Activated B cell treated with CpG ODN at 0.5 μM for 24 hours (primary cell): ENCODE data around the gene CSN1S1. TPM values are rescaled to one million over a fixed set of nuclear protein-coding genes. Genes with fewer than 3 reads are reported as not detected.

Experiments
- ATAC-seq: fragments of 200-7000 bp; cut with Tn5 transposase; one replicate; pipeline ENCODE4 v1.10.0; 2021; ENCODE audit warnings: low read depth, mild to moderate bottlenecking, moderate library complexity
- CTCF ChIA-PET: fragments of 350-600 bp; sonication (Branson Sonifier 250); formaldehyde crosslinking; loops from one replicate; lab custom pipeline; 2021; ENCODE audit warnings: antibody characterized with exemption; lab: Charles Lee
- POLR2A ChIA-PET: fragments of 350-600 bp; sonication (Branson Sonifier 250); formaldehyde crosslinking; loops from one replicate; lab custom pipeline; 2021; ENCODE audit warnings: antibody characterized with exemption; lab: Charles Lee
- DNase-seq: peaks from one replicate; pipeline ENCODE4 v3.0.0; 2022
- H3K27ac Mint-ChIP-seq: one replicate; pipeline ENCODE4 v1.8.0; 2020; ENCODE audit warnings: mixed read lengths
- H3K27me3 Mint-ChIP-seq: one replicate; pipeline ENCODE4 v1.8.0; 2021; ENCODE audit warnings: mixed read lengths
- H3K36me3 Mint-ChIP-seq: one replicate; pipeline ENCODE4 v1.8.0; 2021; ENCODE audit warnings: low read depth, mixed read lengths
- H3K4me1 Mint-ChIP-seq: one replicate; pipeline ENCODE4 v1.8.0; 2021; ENCODE audit warnings: mixed read lengths
- H3K4me3 Mint-ChIP-seq: one replicate; pipeline ENCODE4 v1.8.0; 2020; ENCODE audit warnings: mild to moderate bottlenecking, mixed read lengths
- H3K9me3 Mint-ChIP-seq: one replicate; pipeline ENCODE4 v1.8.0; 2020; ENCODE audit warnings: mixed read lengths
- CTCF ChIP-seq: fragments of 200-600 bp; IDR thresholded peaks from one replicate; pipeline ENCODE4 v1.8.0; 2022; ENCODE audit warnings: antibody characterized with exemption, mild to moderate bottlenecking
- intact Hi-C: fragments of 100-400 bp; cut with micrococcal nuclease; formaldehyde crosslinking; loops from one replicate; pipeline ENCODE4 v1.15.1; 2024
- total RNA-seq: library from RNA; stranded (reverse); gene quantifications from 2 replicates; pipeline ENCODE4 v1.2.3, GENCODE V29; 2022

The CSN1S1 gene
- total RNA-seq, 1 donor from 2014 or later = not detected

- no peaks in the 10 kb centered on the region for H3K27me3 Mint-ChIP-seq
- intact Hi-C loops = no loop called here
- ATAC-seq (no peak), DNase-seq (no peak)
- no peaks in the 10 kb centered on the region for H3K4me1 Mint-ChIP-seq
- H3K9me3 Mint-ChIP-seq = no peaks in the 10 kb centered on the region
- ChIA-PET CTCF (no interaction called here), POLR2A (no interaction called here)
- no peaks in the 10 kb centered on the region for H3K36me3 Mint-ChIP-seq
- no peak within 1 kb of the TSS for H3K27ac Mint-ChIP-seq
- no peak within 1 kb of the TSS for H3K4me3 Mint-ChIP-seq
- no peak for TF ChIP-seq CTCF
These were observed 64.7 kb downstream of the CSN1S1 start, which contains the start of gene STATH for GRCh38 chr4:69995526-69996016. Gene STATH (plus strand): TSS chr4:69995966. CDS start chr4:69998438, 2,472 bp downstream.

Other genes with a start within 250 kb of the CSN1S1 start
- 0.02 and 0.04 TPM in 2 replicates for gene SULT1B1, start 170.4 kb upstream of the CSN1S1 start, total RNA-seq
- gene SULT1E1, start 70.9 kb upstream of the CSN1S1 start, total RNA-seq = not detected in 2 replicates
- gene CSN2, start 34.7 kb downstream of the CSN1S1 start, total RNA-seq = not detected in 2 replicates
- gene STATH, start 64.9 kb downstream of the CSN1S1 start, total RNA-seq = not detected in 2 replicates
- not detected in 2 replicates for gene HTN3, start 97.4 kb downstream of the CSN1S1 start, total RNA-seq
- gene HTN1, start 119.4 kb downstream of the CSN1S1 start, total RNA-seq = not detected in 2 replicates
- gene PRR27, start 223.2 kb downstream of the CSN1S1 start, total RNA-seq = not detected in 2 replicates